DMS79 treated with DMSO at 0.1 percent for 48 hours (cell line): ENCODE data around the gene KCNC4.

ENCODE experiments used
- DNase-seq: peaks from one replicate; lab custom pipeline; 2025; lab: John Stamatoyannopoulos, UW

The KCNC4 gene

DNA sequence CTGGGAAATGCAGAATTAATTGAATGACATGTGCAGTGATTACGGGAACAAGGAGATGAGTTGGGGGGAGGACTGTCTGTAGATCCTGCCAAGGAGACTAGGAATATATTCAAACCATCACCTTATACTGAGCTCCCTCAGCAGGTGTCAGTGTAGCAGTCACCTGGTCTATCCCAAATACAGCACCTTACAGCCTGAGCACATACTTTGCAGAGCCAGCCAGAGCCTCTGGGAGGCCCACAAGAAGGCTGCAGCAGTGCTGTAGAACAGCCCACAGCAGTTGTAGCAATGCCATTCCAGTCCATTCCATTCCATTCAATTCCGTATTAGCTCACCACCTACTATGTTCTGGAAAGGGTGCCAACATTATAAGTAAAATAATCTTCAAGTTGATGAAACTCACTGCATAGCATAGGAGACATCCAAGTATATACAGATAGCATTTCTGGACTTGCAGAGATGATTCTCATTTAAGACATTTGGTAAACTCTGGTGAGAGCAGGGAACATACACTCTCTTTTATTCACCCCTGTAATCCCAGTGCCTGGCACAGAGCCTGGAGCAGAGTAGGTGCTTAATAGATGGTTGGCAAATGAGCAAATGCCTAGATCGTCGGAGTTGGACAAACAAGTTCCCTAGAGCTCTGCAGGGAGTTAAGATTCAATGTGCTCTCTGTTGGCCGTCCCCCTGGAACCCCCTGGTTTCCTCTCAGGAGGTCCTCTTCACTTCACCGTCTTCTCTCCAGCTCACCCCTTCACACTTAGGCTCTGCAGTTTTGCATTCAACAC, 44.7 kb downstream of the KCNC4 start:
- DNase-seq: peak; percentile 77

DNA sequence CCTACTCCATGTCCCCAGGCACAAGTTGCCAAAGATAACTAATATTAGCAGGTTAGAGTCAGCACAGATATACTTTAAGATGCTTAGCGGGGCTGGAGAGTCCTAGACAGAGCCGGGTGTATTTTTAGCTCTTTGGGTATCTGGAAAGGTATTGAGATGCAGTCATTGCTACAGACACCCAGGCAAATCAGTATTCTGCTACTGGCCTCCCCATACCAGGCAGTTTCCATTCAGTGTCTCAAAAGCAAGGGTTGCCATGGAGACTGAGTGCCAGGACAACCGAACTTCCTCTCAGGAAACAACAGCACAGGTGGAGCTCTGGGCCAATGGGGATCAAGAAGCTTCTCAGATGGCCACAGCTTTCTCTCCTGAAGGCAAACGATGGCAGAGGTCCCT, 45.3 kb downstream of the KCNC4 start:
- DNase-seq: peak; percentile 87

DNA sequence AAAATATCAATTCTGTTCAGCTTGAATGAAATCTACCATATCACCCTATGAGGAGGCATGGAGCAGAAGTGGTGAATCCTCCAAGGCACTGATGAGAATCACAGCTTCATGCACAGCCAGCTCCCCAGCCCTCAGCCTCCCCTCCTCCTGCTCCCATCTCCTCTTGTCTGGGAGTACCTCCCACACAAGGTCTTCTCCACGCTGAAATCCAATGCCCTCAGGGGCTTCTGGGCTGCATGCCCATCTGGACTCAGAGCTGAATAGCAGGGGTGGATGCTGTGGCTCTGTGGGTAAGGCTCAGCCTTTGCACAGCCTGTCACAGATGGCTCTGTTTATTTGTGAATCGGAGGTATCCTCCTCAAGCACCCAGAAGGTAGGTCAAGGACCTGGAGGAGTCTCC, 48.6 kb downstream of the KCNC4 start:
- DNase-seq: peak; percentile 94

DNA sequence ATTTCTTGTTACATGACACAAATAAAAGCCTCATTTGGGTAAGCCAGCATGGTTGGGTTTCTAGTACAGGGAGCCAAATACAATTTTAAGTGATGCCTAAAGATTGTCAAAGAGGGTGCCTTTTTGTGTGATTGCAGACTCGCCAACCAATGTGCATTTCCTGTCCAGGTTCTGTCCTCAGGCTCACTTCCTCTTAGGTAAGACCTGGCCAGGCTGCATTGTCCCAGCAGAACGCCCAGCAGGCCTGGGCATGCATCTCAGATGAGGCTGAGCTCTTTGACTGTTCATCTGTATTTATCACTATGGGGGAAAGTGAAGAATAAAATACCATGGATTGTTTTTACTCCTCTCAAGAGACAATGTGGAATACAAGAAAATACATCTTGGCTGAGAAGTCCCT, 49.7 kb downstream of the KCNC4 start:
- DNase-seq: peak; percentile 40
